Thyroid gland (tissue), 4 donors: ENCODE results near the gene DSCAM. TPM values are rescaled to one million over a fixed set of nuclear protein-coding genes. Genes with fewer than 3 reads are reported as not detected.

ENCODE experiments used
- DNase-seq, 2 donors: peaks; one replicate each; pipeline ENCODE4 v3.0.0-alpha.2; 2019
- H3K27ac ChIP-seq, 3 donors: fragments of 200-600 bp; sonication (generic); 1 replicate in 2 of 3; 2 replicates in 1 of 3; pipeline ENCODE4 v1.5.1; 2016 to 2019; ENCODE audit warnings: mild to moderate bottlenecking in 1 of 3, moderate library complexity in 1 of 3
- H3K27me3 ChIP-seq: fragments of 200-600 bp; sonication (generic); one replicate; pipeline ENCODE4 v1.5.1; 2019
- H3K36me3 ChIP-seq, 2 donors: fragments of 200-600 bp; sonication (generic); one replicate each; pipeline ENCODE4 v1.5.1; 2016 to 2019
- H3K4me1 ChIP-seq, 2 donors: fragments of 200-600 bp; sonication (generic); one replicate each; pipeline ENCODE4 v1.5.1; 2017 to 2019
- H3K4me3 ChIP-seq, 3 donors: fragments of 200-600 bp; sonication (generic); replicated peaks in 1 of 3; 1 replicate in 2 of 3; 2 replicates in 1 of 3; pipeline ENCODE4 v1.5.1; 2016; ENCODE audit warnings: mild to moderate bottlenecking in 1 of 3
- H3K9me3 ChIP-seq: fragments of 200-600 bp; sonication (generic); one replicate; pipeline ENCODE4 v1.5.1; 2017
- CTCF ChIP-seq, 6 experiments: fragments of 200-600 bp in 3 of 6; fragments of 450-650 bp in 3 of 6; sonication (generic) in 3 of 6; IDR thresholded peaks; one replicate each; pipeline ENCODE4 v1.5.1; 2016 to 2019; ENCODE audit warnings: antibody characterized with exemption in 6 of 6, mild to moderate bottlenecking in 2 of 6, inconsistent platforms in 1 of 6, moderate library complexity in 1 of 6
- POLR2A ChIP-seq, 2 donors: fragments of 450-650 bp; IDR thresholded peaks; one replicate each; pipeline ENCODE4 v1.6.1; 2017; ENCODE audit warnings: antibody characterized with exemption in 2 of 2, mild to moderate bottlenecking in 2 of 2, moderate library complexity in 1 of 2
- WGBS, 2 donors: methylation state at CpG; one replicate each; pipeline ENCODE4 v1.1.5; 2017; 5-methylcytosine and 5-hydroxymethylcytosine counted together
- intact Hi-C: fragments of 100-400 bp; cut with DNase I; formaldehyde crosslinking; loops from one replicate; pipeline ENCODE4 v1.15.1; 2023
- total RNA-seq, 4 donors: library from RNA; depleted of rRNA; stranded (reverse); fragments of >200 nt; gene quantifications; one replicate each; pipeline ENCODE4 v1.2.3, GENCODE V29; 2016

The DSCAM gene
- total RNA-seq, 4 donors from 2014 or later, result 0.20 TPM; not detected in 3

GRCh38 chr21:40282912-40283886, 563.8 kb downstream of the DSCAM start:
- Histone ChIP-seq H3K4me1 (no peaks in the 10 kb centered on the region), H3K27me3 (no peaks in the 10 kb centered on the region), H3K4me3 (no peak overlapping the region), H3K9me3 (no peaks in the 10 kb centered on the region), H3K27ac (no peak overlapping the region), H3K36me3 (no peaks in the 10 kb centered on the region)
- intact Hi-C loops, result no loop called here
- TF ChIP-seq CTCF (IDR thresholded peaks at IDR 0.05) (no peak), POLR2A (IDR thresholded peaks at IDR 0.05) (no peak)
- DNase-seq, result no peak
- WGBS, 2 donors, result 73 to 74% methylated on average over 3 of the region's 3 CpGs

- Histone ChIP-seq H3K36me3 (no peaks in the 10 kb centered on the region), H3K9me3 (no peaks in the 10 kb centered on the region), H3K27ac (no peak overlapping the region), H3K4me1 (no peaks in the 10 kb centered on the region), H3K27me3 (no peaks in the 10 kb centered on the region), H3K4me3 (no peak overlapping the region)
- TF ChIP-seq CTCF (IDR thresholded peaks at IDR 0.05) (no peak), POLR2A (IDR thresholded peaks at IDR 0.05) (no peak)
- WGBS, 2 donors, result 94% methylated on average over 1 of the region's 1 CpG
- intact Hi-C loops, result no loop called here
- DNase-seq, result no peak
Measured at GRCh38 chr21:40278345-40278744, 568.6 kb downstream of the DSCAM start.

GRCh38 chr21:40276001-40276400, 571.0 kb downstream of the DSCAM start:
- WGBS, 2 donors, result 72 to 74% methylated on average over 12 of the region's 12 CpGs
- no peak overlapping the region for H3K27ac ChIP-seq
- no peak for TF ChIP-seq CTCF (IDR thresholded peaks at IDR 0.05)
- TF ChIP-seq POLR2A (IDR thresholded peaks at IDR 0.05), result no peak
- no peaks in the 10 kb centered on the region for H3K27me3 ChIP-seq
- H3K9me3 ChIP-seq, result no peaks in the 10 kb centered on the region
- no peaks in the 10 kb centered on the region for H3K4me1 ChIP-seq
- intact Hi-C loops, result no loop called here
- no peak for DNase-seq
- no peak overlapping the region for H3K4me3 ChIP-seq
- H3K36me3 ChIP-seq, result no peaks in the 10 kb centered on the region

GRCh38 chr21:40272037-40272436, 574.9 kb downstream of the DSCAM start:
- TF ChIP-seq CTCF (IDR thresholded peaks at IDR 0.05) (no peak), POLR2A (IDR thresholded peaks at IDR 0.05) (no peak)

GRCh38 chr21:40271164-40271563, 575.8 kb downstream of the DSCAM start:
- Histone ChIP-seq H3K27ac (no peak overlapping the region), H3K27me3 (no peaks in the 10 kb centered on the region), H3K9me3 (no peaks in the 10 kb centered on the region), H3K36me3 (no peaks in the 10 kb centered on the region), H3K4me3 (no peak overlapping the region), H3K4me1 (no peaks in the 10 kb centered on the region)
- no peak for DNase-seq
- TF ChIP-seq CTCF (IDR thresholded peaks at IDR 0.05) (no peak), POLR2A (IDR thresholded peaks at IDR 0.05) (no peak)
- WGBS, 2 donors, result 80% methylated on average over 8 to 9 of the region's 9 CpGs
- intact Hi-C loops, result no loop called here

More at GRCh38 chr21:40272037-40272436, 574.9 kb downstream of the DSCAM start:
- intact Hi-C loops, result no loop called here
- no peak for DNase-seq
- Histone ChIP-seq H3K27ac (no peak overlapping the region), H3K9me3 (no peaks in the 10 kb centered on the region), H3K27me3 (no peaks in the 10 kb centered on the region), H3K36me3 (no peaks in the 10 kb centered on the region), H3K4me1 (no peaks in the 10 kb centered on the region), H3K4me3 (no peak overlapping the region)
- WGBS, 2 donors, result 63 to 77% methylated on average over 4 of the region's 4 CpGs
